ENCODE measurements around the gene SREBF1. TPM values are rescaled to one million over a fixed set of nuclear protein-coding genes. Genes with fewer than 3 reads are reported as not detected.
"Not testable (repeated sequence)": the region's sequence is repeated elsewhere in the genome, so short reads cannot be mapped to it uniquely, and the experiment has no call there.

The SREBF1 gene
- total RNA-seq, 4 donors from 2014 or later = 16.1 to 90.7 (median 56.1) TPM

DNA sequence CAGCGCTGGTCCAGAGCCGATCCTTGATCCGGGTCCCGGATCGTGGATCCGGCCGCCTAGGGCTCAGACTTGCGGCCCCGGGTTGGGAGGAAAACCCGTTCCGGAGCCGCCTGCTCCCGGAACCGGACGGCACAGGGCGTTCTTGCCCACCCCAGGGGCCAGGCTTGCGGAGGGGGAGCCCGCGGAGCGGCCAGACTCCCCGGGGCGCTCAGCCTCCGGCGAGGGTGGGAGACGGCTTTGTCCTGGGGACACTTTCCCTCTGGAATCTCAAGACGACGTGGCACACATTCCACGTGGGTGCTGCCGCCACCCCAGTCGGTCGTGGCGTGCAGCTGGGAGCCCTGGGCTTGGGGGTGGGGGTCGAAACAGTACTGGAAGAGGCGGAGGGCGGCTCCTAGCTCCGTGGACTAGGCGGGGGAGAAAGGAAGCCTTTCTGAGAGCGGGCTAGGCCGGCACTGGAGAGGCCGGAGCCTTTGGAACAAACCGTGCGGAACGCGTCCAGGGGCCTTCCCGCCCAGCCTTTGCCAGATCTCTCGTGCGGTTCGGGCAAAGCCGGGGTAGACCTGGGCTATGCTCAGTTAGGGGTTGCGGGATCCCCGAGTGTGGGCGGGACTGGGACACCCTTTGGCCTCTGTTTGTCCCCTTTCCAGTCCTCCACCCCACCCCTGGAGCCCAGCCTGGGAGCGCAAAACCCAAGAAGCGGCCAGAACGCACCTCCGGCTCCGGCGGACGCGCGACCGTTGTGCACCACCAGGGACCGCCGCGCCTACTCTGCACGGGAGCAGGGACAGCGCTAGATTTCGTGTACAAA lies 26.5 kb downstream of the SREBF1 start:
- Histone ChIP-seq H3K4me3 (peak overlapping the region in 1 of 2 donors; percentile 41), H3K9me3 (no peaks in the 10 kb centered on the region), H3K4me1 (peaks cover 0 to 67% (median 10%) of the 10 kb centered on the region in 3 donors), H3K36me3 (peaks cover 0 to 45% of the 10 kb centered on the region in 2 donors), H3K27me3 (no peaks in the 10 kb centered on the region), H3K27ac (peak overlapping the region in 3 of 4 donors; percentile 73 to 84 (median 81))
- ATAC-seq = peak; percentile 62
- WGBS, 2 donors (ENCODE audit: low coverage in 1 of 2) = 40 to 63% methylated on average over 6 to 14 of the region's 68 CpGs
- TF ChIP-seq POLR2A (IDR thresholded peaks at IDR 0.05) (no peak), EP300 (IDR thresholded peaks at IDR 0.05) (no peak), POLR2AphosphoS5 (IDR thresholded peaks at IDR 0.05) (peak; percentile 18)
- TF ChIP-seq, protein P1, sequence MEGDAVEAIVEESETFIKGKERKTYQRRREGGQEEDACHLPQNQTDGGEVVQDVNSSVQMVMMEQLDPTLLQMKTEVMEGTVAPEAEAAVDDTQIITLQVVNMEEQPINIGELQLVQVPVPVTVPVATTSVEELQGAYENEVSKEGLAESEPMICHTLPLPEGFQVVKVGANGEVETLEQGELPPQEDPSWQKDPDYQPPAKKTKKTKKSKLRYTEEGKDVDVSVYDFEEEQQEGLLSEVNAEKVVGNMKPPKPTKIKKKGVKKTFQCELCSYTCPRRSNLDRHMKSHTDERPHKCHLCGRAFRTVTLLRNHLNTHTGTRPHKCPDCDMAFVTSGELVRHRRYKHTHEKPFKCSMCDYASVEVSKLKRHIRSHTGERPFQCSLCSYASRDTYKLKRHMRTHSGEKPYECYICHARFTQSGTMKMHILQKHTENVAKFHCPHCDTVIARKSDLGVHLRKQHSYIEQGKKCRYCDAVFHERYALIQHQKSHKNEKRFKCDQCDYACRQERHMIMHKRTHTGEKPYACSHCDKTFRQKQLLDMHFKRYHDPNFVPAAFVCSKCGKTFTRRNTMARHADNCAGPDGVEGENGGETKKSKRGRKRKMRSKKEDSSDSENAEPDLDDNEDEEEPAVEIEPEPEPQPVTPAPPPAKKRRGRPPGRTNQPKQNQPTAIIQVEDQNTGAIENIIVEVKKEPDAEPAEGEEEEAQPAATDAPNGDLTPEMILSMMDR (IDR thresholded peaks at IDR 0.05) = peak in 1 of 4 experiments; percentile 12

DNA sequence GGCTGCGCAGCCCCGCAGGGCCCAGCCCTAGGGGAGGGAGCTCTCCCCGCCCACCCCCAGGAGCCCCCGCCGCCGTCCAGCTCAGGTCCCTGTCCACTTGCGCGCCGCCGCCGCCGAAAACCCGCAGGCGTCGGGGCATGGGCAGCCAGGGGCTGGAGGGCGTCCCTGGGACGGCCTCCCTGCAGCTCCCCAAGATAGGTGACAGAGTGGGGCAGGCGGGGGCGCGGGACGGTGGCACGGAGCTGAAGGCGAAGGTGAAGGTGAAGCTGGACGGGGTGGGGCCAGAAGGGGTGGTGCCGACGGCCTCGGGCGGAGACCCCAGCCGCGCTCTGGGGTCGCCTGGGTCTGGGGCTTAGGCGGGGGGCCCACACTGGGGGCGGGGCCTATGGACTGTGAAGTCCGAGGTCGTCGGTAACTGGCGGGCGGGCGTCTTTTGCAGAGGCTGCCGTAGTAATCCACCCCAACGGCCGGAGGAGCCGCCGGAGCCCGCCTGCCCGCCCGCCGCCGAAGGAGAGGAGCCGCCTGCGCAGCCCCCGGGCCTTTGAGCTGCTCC lies 27.2 kb downstream of the SREBF1 start:
- peaks cover 0 to 61% (median 10%) of the 10 kb centered on the region in 3 donors for H3K4me1 ChIP-seq
- peak overlapping the region in 1 of 2 donors; percentile 41 for H3K4me3 ChIP-seq
- H3K36me3 ChIP-seq = peaks cover 0 to 45% of the 10 kb centered on the region in 2 donors
- 23% methylated on average over 11 of the region's 52 CpGs; no CpG with 5 or more reads in 1 of the 2 donors for WGBS, 2 donors (ENCODE audit: low coverage in 1 of 2)
- no peaks in the 10 kb centered on the region for H3K27me3 ChIP-seq
- TF ChIP-seq POLR2A (IDR thresholded peaks at IDR 0.05) (no peak), POLR2AphosphoS5 (IDR thresholded peaks at IDR 0.05) (no peak), EP300 (IDR thresholded peaks at IDR 0.05) (no peak)
- TF ChIP-seq, protein P1 (IDR thresholded peaks at IDR 0.05) = no peak
- peak overlapping the region in 3 of 4 donors; percentile 73 to 84 (median 81) for H3K27ac ChIP-seq
- ATAC-seq = peak; percentile 1
- no peaks in the 10 kb centered on the region for H3K9me3 ChIP-seq

DNA sequence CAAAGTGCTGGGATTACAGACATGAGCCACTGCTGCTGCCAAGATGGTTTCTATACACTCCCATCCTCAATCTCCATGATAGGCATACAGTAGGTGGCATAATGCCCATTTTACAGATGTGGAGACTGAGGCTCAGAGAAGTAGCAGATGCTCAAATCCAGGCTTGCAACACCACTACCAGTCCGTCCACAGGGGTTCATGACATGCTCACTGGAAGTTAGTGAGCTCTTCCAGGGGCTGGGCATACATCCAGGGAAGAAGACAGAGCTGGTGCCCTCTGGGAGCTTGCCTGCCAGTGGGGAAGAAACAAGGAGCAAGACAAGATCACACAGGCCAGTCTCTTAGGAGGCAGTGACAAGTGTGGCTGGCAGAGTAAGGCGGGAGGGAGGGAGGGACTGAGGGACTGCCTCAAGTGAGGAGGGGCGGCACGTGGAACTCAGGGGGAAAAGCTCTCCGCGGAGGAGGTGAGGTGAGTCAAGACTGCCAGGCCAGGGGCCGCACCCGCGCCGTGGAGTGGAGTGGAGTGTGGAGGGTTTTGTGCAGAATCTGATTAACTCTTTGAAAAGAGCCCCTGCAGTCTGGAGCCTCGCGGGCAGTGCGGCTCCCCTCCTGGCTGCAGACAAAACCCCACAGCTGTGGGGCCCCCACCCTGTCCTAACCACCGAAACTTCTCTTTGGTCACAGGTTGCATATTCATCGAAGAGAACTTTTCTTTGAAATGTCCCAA lies 27.9 kb downstream of the SREBF1 start:
- peaks cover 0 to 53% (median 10%) of the 10 kb centered on the region in 3 donors for H3K4me1 ChIP-seq
- no peaks in the 10 kb centered on the region for H3K27me3 ChIP-seq
- no peaks in the 10 kb centered on the region for H3K9me3 ChIP-seq
- WGBS, 2 donors (ENCODE audit: low coverage in 1 of 2) = 55 to 87% methylated on average over 3 to 9 of the region's 15 CpGs
- peaks cover 0 to 45% of the 10 kb centered on the region in 2 donors for H3K36me3 ChIP-seq
- peak overlapping the region in 2 of 4 donors; percentile 81 to 84 for H3K27ac ChIP-seq
- no peak for ATAC-seq
- TF ChIP-seq EP300 (IDR thresholded peaks at IDR 0.05) (no peak), POLR2AphosphoS5 (IDR thresholded peaks at IDR 0.05) (no peak), POLR2A (IDR thresholded peaks at IDR 0.05) (no peak)
- TF ChIP-seq, protein P1 (IDR thresholded peaks at IDR 0.05) = no peak
- H3K4me3 ChIP-seq = no peak overlapping the region

DNA sequence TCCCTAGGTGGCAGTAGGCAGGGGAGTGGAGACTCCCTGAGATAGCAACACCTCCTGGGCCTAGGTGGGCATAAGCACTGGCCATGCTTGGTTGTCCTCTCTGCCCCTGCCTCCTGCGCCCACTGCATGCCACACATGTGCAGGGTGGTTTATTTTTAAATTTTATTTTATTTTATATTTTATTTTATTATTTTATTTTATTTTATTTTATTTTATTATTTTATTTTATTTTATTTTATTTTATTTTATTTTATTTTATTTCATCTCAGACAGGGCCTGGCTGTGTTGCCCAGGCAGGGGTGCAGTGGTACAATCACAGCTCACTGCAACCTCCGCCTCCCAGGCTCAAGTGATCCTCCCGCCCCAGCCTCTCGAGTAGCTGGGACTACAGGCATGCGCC lies 28.6 kb downstream of the SREBF1 start:
- WGBS, 2 donors (ENCODE audit: low coverage in 1 of 2) = 93% methylated on average over 5 of the region's 5 CpGs; no CpG with 5 or more reads in 1 of the 2 donors
- ATAC-seq, H3K27ac ChIP-seq, H3K9me3 ChIP-seq, H3K4me3 ChIP-seq, H3K27me3 ChIP-seq: not testable (repeated sequence)
- Histone ChIP-seq H3K36me3 (peaks cover 0 to 45% of the 10 kb centered on the region in 2 donors), H3K4me1 (peaks cover 0 to 46% (median 10%) of the 10 kb centered on the region in 3 donors)

DNA sequence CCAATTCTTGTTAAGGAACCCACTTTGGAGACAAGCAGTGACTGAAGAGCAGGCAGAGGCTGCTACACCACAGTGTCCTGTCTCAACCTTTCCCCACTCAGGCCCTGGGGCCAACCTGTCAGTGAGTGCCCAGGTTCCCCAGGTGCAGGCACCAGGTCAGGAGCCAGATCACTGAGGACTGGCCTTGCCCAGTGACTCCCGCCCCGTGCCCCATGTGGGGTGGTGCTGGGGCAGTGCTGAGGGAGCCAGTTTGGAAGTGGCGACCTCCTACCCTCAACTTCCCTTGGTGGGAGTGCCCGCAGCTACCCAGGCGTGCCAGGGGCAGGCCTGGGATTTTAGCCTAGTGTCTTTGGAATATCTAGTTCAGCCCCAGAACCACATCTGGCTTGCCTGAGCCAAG lies 29.3 kb downstream of the SREBF1 start:
- ATAC-seq = no peak
- peak overlapping the region in 1 of 4 donors; percentile 21 for H3K27ac ChIP-seq
- H3K9me3 ChIP-seq = no peaks in the 10 kb centered on the region
- H3K4me3 ChIP-seq = no peak overlapping the region
- no peak for TF ChIP-seq POLR2AphosphoS5 (IDR thresholded peaks at IDR 0.05)
- TF ChIP-seq POLR2A (IDR thresholded peaks at IDR 0.05) = no peak
- TF ChIP-seq EP300 (IDR thresholded peaks at IDR 0.05) = no peak
- TF ChIP-seq, protein P1 (IDR thresholded peaks at IDR 0.05) = no peak
- H3K36me3 ChIP-seq = peaks cover 0 to 40% of the 10 kb centered on the region in 2 donors
- H3K4me1 ChIP-seq = peaks cover 0 to 39% (median 10%) of the 10 kb centered on the region in 3 donors
- no CpG with 5 or more reads among the region's 5 CpGs for WGBS, 2 donors (ENCODE audit: low coverage in 1 of 2)
- H3K27me3 ChIP-seq = no peaks in the 10 kb centered on the region
